ENCODE measurements around the gene MEIKIN.
A peak's percentile ranks its signal among the peaks of the same experiment; 100 is the strongest.
"Not testable (repeated sequence)": the region's sequence is repeated elsewhere in the genome, so short reads cannot be mapped to it uniquely, and the experiment has no call there.

MEIKIN gene

DNA sequence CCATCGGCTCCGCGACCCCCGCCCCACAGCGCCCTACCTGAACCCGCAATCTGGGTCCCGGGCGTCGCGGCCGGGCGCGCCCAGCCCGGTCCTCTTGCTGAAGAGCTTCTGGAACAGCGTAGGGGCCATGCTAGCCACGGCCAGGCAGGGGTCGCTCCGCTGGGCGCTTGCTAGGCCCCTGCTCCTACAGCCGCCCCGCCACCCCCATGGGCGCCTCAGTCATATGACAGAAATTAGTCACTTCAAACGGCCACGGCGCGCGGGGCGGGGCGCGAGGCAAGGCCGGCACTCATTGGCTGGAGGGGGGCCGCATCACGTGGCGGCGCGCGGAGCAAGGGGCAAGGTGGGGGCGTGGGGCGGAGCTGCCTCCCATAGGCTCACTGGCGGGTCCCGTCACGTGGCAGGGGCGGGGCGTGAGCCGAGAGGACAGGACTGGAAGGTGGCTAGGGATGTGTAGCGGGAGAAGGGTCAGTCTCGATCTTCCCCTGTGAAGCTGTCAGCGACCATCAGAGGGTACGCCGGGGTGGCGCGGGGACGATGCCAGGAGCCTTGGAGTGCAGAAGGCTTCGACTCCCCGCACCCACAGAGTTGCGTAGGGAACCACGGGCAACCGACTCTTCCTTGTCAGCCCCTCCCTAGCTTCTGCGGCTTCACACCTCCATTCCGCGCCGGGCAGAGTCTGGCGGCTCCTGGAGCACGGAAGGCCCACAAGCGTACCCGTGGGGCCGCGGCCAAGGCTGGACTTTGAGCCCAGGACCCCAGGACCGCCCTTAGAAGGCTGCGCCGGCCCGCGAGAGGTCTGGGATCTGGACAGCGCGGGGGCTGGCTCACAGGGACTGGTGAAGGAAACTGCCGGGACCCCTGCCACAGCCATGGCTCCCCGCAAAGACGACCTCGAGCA is 148.4 kb downstream of the MEIKIN start, which contains the start of gene FNIP1:
Gene FNIP1 (minus strand): TSS at position 225 of the 901 bp plus-strand sequence. CDS start 96 bp downstream, at position 129.
- DNase-seq: peak; percentile 93

DNA sequence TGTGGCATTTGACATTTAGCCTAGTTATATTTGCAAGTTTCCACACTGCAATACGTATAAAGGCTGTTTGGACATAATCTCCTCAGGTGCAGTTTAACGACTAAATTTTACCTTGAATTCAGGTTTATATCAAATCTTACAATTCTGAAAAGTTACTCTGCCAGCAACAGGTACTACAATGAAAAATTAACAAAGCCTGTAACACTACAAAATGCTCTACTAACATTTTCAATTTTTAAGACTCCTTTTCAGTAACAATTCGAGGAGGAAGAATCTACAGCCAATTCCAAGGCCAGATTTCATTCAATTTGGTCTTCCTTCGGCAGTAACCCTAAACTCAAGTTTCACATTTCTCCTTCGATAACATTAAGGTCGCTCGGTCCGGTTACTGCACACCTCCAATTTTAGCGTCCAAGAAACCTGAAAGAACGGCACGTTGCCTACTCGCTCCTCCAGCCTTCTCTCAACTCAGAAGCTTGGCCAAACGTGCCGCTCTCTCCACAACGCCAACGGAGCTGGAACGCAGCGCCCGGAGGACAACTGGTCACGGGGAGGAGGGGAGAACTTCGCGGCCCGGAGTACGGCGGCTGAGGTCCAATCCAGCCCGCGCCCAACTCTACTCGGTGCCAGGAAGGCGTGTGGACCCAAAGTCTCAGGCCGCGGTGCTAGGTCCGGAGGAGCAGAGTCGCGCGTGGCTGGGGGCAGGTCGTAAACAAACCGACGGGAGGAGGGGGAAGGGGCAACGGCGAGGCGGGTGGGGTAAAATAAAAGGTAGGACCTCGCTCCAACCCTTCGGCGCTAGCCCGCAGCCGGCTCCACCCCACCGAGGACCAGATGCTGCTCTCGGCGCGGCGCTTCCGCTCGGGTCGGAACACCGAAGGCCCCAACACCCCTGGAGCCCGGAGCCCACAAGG is 149.3 kb downstream of the MEIKIN start:
- no peak for DNase-seq

DNA sequence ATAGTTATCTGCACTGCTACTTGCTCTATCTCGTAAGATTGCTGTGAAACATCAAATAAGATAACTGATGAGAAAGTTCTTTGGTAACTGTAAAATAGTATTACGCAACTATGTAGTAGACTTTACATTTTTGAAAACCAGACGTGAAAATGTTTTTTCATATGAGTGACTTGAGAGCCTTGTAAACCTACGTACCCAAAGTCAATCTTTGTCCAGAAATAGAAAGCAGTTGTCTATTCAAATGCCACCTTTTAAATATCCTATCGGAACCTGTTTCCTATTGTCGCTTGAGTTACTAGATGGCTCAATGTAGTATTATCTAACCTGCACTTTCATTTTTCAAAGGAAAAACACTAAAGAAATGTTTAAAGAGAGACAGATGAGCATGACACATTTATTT is 150.2 kb downstream of the MEIKIN start:
- no peak for DNase-seq

DNA sequence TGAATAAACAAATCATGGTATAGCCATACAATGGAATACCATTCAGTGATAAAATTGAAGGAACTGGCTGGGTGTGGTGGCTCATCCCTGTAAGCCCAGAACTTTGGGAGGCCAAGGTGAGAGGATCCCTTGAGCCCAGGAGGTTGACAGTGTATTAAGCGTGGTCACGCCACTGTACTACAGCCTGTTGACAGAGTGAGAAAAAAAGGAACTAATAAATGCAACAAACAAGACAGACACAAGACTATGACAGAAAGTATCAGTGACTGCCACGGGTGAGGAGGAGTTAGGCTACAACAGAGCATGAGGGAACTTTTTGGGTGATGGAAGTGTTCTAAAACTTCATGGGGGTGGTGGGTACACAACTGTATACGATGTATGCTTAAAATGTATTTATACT is 150.9 kb downstream of the MEIKIN start:
- no peak for DNase-seq

DNA sequence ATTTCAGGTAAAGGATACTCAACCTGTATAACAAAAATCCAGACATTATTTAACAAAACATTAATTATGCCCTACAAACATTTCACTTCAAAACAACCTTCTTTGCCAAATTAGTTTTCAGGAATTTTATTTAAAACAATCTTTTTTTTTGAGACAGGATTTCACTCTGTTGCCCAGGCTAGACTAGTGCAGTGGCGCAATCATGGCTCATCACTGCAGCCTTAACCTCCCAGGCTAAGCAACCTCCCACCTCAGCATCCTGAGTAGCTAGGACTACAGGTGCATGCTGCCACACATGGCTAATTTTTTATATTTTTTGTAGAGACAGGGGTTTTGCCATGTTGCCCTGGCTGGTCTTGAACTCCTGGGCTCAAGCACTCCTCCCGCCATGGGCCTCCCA is 152.6 kb downstream of the MEIKIN start:
- DNase-seq: no peak

DNA sequence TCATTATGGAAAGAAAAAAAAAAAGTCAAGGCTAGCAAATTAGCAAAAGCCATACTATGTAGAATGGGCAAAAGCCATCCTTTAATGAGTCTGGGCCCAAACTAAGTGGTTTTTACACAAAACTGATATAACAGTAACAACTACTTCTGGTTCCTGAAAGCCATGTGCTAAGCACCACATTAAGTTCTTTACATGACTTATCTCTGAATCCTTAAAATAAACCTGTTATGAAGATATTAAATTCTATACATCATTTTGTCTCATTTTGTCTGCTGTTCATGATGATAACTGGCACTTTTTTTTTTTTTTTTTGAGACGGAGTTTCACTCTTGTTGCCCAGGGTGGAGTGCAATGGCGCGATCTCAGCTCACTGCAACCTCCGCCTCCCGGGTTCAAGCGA is 153.6 kb downstream of the MEIKIN start:
- DNase-seq: no peak

DNA sequence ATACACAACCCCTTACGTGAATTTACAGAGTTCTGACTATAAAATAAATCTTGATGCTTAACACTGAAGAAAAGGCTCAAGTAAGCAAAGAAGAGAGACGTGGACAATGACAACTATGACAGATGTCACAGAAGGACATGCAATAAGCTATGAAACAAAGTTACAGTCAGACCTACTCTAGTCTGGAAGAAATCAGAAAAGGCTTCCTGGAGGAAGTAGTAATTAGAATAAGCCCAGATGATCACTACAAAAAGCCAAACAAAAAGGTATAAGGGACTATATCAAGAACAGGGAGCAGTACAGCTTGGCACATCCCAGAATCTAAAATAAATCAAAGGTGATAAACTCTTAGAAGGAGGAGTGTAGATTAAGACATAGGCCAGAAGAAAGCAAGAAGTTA is 154.9 kb downstream of the MEIKIN start:
- DNase-seq: no peak

DNA sequence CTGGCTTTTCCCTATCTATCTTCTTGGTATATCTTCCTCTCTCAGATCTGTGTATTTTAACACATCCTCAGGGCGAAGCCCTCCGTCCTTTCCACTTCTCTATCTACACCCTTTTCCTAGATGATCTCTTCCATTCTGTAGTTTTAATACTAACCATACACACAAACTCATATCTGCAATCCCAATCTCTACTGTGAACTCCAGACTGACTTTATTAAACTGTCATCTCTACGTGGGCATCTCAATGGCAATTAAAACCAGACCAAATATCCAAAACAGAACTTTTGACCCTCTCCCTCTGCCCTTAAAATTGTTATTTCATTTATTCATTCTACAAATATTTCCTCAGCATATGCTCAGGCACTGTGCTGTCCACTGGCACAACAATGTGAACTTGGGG is 155.7 kb downstream of the MEIKIN start:
- DNase-seq: no peak

DNA sequence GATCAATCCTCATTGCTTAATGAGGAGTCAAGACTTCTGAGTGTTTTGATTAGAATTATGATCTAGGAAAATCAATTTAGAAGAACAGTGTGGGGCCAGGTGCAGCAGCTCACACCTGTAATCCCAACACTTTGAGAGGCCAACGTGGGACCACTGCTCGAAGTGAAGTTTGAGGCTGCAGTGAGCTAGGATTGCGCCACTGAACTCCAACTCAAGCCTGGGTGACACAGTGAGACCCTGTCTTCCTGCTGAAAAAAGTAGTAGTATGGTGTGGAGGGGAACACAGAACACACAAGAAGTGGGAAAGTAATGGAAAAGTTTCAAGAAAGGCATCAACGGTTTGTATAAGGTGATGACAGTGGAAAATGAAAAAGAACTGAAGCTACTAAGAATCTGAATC is 157.7 kb downstream of the MEIKIN start:
- no peak for DNase-seq

DNA sequence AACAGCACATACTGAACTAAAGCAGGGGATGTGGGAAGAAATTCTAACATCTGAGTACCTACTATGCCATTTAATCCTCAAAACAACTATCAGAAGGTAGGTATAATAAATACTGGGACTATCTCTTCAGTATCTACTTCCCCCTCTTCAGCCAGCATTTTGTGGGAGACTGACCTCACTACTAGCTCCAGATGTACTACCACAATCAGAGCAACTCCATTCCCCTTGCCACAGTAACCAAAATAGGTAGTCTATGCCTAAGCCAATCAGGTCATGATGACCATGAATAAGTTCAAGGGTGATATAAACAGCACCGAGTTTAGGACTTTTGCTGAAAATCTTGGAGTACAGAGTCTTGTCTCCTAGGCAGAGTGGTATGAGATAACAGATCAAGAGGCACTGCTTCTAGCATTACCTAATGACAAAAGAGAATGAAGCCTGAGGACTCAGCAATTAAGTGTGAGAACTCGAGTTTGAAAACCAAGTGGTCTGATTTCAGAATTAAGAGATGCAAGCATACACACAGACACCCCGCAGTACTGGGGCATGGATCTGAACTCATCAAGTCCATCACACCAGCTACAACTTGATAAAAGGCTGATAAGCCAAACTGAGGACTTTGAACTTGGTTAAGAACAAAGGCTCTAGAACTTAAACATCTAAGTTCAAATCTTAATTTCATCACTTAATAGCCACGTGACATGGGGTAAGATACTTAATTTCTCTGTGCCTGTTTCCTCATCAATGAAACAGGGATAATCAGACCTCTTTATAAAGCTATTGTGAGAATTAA is 158.4 kb downstream of the MEIKIN start:
- DNase-seq: no peak

DNA sequence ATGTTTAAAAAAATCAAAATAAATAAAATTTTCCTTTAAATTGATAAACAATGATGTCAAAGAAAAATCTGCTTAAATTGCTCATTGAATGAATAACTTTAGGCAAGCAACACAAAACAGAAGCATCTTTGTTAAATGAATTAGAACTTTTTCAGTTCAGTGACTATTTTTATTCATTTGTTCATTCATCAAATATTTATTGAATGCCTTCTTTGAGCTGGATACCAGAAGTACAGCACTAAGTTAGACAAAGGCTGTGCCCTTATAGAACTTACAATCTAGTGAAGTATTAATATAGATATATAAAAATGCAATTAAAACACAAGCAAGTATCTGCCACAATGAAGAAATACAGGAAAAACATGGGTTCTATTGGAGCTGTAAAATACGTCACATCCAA is 159.4 kb downstream of the MEIKIN start:
- DNase-seq: no peak

DNA sequence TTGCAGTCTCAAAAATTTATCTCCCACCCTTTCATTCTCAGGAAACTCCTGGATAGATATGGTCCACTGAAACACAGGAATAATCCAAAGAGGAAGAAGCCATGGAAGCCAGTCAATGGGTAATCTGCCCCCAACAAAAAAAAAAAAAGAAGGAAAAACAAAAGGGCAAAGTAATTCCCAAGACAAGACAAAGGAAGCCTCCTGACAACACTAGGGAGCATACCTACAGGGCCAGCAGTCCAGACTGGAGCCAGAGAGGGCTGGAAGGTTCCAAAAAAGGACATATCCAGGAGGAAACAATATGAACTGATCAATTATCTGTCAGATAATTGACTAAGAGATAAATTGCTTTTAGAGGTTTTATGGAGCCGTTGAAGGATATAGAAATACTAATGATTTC is 161.6 kb downstream of the MEIKIN start:
- no peak for DNase-seq

DNA sequence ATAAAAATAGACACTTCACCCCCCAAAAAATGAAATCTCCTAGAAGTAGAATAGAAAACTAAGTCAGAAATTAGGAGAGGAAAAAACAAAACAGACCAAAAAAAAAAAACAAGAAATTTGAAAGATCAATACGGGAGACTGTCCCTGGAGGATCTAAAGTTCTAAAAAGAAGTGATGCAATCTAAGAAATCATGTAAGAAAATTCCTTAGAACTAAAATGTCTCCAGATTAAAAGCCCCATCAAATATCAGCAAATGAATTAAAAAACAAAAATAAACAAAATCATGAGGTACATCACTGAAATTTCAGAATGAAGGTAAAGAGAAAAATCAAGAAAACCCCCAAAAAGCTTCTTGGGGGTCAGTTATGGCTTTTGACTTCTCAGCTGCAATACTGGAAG is 162.1 kb downstream of the MEIKIN start:
- no peak for DNase-seq

DNA sequence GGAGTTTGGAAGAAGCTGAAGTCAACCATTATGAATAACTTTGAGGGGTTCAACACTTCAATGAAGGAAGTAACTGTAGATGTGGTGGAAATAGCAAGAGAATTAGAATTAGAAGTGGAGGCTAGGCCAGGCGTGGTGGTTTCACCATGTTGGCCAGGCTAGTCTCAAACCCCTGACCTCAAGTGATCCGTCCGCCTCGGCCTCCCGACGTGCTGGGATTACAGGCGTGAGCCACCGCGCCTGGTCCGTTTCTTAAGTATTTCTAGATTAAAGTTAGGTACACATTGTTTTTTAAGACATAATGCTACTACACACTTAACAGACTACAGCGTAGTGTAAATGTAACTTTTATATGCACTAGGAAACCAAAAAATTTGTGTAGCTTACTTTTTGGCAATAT is 162.7 kb downstream of the MEIKIN start:
- no peak for DNase-seq

DNA sequence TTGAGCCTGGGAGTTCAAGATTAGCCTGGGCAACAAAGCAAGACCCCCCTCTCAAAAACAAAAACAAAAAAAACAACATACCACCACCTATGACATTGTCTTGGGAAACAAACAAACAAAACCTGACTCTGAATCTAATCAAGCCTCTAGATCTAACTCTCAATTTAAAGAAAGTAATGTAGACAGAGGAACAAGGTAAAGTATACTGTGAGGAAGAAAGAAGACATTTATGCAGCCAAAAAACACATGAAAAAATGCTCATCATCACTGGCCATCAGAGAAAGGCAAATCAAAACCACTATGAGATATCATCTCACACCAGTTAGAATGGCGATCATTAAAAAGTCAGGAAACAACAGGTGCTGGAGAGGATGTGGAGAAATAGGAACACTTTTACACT is 167.3 kb downstream of the MEIKIN start:
- DNase-seq: not testable (repeated sequence)

DNA sequence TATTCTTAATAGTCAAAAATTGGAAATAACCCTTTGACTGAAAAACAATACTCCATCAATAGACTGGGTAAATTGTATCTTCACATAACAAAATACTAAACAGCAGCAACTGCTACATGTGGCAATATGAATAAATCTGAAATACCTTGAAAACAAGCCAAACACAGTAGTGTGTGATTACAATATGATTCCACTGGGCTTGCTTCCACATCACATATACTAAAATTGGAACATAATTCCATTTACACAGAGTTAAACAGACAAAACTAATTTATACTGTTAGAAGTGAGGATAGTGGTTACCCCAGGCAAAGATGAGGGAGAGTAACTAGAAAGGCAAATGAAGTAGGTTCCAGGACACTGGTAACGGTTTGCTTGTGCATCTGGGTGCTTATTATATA is 169.0 kb downstream of the MEIKIN start:
- DNase-seq: no peak

DNA sequence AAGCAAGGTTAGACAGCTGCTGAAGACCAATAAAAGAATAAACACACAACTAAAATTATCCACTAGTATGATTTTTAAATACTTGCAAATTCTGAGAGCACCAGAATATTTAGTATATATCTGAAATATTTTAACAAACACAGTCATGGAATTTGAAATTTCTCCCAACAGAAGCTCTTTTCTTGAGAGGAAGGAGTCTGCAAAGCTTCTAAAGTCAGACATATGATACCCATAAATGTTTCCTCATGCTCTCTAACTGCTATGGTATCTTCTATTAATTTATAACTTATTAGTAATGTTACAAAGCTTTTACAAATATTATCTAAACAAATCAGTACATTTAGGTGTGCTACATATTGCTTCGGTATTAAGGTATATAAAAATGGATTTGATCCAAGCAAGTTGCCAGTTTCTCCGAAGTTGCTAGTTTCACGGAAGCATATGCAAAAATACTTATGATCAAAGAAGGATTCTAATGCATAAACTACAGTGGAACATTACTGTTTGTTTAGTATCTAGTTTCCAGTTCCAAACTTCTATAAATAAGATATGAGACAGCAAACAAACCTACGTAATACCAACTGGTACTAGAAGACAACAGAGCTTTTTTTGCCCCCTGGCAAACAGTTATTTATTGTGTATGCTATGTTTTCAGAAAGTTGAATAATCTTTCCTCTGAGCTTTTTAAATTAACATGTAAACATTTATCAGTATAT is 170.7 kb downstream of the MEIKIN start:
- no peak for DNase-seq

DNA sequence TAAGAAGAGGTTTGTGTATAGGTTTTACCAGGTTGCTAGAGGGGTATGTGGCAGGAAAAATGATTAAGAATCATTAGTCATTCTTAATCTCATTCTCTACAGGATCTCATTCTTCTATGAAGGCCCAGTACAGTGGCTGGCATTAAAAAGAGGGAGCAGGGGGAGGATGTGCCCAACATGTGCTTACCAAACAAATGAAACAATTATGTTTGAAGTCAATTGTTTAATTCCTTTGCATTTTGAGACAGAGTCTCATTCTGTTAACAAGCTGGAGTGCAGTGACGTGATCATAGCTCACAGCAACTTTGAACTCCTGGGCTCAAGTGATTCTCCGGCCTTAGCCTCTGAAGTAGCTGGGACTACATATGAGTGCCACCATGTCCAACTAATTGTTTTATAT is 171.7 kb downstream of the MEIKIN start:
- no peak for DNase-seq

DNA sequence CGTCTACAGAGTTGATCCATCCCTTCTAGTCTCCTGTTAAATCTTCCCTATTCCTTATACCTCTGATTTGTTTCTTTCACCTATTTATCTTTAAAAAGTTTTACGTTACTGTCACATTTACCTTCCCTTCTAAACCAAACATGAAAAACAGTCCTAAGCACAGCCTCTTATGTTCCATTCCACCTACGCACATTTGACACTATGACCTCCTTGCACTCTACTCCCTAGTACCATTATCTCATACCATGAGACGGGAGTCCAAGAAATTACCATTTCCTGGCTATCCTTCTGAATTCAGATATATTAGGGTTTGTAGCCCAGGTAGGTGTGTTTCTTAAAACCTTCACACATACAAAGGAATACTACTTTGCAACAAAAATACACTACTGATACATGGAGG is 173.8 kb downstream of the MEIKIN start:
- no peak for DNase-seq

DNA sequence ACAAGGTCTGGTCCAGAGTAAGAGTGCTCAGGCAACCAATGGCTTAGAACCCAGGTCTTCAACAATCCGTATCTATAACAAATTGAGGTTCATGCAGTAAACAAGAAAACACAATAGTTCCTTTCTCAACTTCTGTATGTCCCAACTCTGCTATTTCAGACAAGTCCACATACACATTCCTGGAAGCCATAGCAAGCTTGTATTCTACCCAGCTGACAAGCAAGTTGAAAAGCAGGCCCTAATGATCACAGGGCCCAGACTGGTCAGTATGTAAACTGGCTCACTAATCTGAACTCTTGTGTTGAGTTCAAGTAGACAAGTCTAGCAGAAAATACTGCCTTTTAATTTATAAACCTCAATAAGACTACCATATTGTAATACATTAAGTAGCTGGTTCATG is 175.5 kb downstream of the MEIKIN start:
- DNase-seq: no peak

DNA sequence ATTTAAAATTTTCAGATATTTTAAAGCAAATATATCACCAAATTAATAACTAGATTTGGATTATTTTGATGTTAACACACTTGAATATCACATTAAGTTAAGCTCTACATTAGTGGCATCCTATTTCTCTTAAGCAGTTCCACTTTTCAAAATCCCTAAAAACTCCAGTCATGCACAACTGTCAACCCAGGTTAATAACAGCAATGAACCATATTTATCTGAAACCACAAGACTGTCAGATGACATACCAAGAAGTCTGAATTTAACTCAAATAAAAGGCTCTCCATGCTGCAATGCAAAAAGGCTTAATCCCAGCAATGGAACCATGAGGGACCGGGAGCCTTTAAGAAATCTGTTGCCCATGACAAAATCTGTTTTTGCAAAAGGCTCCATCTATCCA is 176.1 kb downstream of the MEIKIN start:
- DNase-seq: no peak

DNA sequence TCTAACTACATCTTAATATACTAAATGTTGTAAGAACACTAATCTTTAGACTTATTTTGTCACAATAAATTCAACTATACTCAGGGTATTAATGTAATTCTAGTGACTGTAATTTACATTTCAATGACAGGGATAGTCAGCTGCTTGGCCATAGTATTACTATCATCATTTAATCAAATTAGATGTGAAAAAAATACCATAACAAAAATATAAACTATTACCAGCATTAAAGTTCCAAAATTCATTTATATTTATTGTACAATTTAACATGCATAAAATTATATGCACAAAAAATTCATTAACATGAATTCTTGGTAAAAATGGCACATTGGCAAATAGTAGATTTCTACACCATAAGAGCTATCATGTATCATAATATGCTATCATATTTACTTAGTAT is 177.6 kb downstream of the MEIKIN start:
- no peak for DNase-seq

All from NCI-H748 treated with DMSO at 0.1 percent for 48 hours (cell line).